ENCODE results near the gene ADAMTS13. TPM values are rescaled to one million over a fixed set of nuclear protein-coding genes. Genes with fewer than 3 reads are reported as not detected.
A peak's percentile ranks its signal among the peaks of the same experiment; 100 is the strongest.

Gene ADAMTS13
- total RNA-seq, 1 donor, result 1.3 TPM

DNA sequence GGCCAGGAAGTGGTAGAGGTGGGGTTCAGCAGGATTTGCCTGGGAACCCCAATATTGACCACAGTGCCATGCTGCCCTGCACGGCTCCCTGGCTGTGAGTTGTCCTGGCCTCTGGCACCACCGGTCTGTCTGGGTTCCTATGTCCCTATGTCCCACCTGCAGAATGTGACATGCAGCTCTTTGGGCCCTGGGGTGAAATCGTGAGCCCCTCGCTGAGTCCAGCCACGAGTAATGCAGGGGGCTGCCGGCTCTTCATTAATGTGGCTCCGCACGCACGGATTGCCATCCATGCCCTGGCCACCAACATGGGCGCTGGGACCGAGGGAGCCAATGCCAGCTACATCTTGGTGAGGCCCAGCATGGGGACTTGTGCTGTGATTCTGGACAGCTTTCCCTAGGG lies 35.6 kb downstream of the ADAMTS13 start:
- H3K4me3 ChIP-seq (ENCODE audit: low read depth, low read length), result no peak overlapping the region
- DNase-seq (ENCODE audit: low read depth), result no peak
- TF ChIP-seq, protein P1, sequence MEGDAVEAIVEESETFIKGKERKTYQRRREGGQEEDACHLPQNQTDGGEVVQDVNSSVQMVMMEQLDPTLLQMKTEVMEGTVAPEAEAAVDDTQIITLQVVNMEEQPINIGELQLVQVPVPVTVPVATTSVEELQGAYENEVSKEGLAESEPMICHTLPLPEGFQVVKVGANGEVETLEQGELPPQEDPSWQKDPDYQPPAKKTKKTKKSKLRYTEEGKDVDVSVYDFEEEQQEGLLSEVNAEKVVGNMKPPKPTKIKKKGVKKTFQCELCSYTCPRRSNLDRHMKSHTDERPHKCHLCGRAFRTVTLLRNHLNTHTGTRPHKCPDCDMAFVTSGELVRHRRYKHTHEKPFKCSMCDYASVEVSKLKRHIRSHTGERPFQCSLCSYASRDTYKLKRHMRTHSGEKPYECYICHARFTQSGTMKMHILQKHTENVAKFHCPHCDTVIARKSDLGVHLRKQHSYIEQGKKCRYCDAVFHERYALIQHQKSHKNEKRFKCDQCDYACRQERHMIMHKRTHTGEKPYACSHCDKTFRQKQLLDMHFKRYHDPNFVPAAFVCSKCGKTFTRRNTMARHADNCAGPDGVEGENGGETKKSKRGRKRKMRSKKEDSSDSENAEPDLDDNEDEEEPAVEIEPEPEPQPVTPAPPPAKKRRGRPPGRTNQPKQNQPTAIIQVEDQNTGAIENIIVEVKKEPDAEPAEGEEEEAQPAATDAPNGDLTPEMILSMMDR (IDR thresholded peaks at IDR 0.05; ENCODE audit: insufficient read depth, low read depth, low read length), result no peak

DNA sequence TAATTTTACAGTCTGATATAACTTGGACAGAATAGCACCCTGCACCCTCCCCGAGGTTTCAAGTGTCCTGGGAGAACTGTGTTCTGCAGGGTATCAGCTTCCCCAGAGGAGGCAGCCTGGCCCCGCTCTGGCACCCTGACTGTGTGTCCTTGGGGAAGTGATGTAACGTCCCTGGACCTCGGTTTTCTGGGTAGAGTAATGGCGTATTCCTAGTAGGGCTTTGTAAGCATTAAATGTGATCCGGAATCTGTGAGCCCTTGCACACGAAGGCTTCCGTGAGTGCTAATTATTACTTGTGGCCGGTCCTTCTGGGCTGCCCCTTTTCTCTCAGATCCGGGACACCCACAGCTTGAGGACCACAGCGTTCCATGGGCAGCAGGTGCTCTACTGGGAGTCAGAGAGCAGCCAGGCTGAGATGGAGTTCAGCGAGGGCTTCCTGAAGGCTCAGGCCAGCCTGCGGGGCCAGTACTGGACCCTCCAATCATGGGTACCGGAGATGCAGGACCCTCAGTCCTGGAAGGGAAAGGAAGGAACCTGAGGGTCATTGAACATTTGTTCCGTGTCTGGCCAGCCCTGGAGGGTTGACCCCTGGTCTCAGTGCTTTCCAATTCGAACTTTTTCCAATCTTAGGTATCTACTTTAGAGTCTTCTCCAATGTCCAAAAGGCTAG lies 36.6 kb downstream of the ADAMTS13 start:
- DNase-seq (ENCODE audit: low read depth), result no peak
- TF ChIP-seq, protein P1 (IDR thresholded peaks at IDR 0.05; ENCODE audit: insufficient read depth, low read depth, low read length), result no peak
- peak overlapping the region; percentile 85 for H3K4me3 ChIP-seq (ENCODE audit: low read depth, low read length)

DNA sequence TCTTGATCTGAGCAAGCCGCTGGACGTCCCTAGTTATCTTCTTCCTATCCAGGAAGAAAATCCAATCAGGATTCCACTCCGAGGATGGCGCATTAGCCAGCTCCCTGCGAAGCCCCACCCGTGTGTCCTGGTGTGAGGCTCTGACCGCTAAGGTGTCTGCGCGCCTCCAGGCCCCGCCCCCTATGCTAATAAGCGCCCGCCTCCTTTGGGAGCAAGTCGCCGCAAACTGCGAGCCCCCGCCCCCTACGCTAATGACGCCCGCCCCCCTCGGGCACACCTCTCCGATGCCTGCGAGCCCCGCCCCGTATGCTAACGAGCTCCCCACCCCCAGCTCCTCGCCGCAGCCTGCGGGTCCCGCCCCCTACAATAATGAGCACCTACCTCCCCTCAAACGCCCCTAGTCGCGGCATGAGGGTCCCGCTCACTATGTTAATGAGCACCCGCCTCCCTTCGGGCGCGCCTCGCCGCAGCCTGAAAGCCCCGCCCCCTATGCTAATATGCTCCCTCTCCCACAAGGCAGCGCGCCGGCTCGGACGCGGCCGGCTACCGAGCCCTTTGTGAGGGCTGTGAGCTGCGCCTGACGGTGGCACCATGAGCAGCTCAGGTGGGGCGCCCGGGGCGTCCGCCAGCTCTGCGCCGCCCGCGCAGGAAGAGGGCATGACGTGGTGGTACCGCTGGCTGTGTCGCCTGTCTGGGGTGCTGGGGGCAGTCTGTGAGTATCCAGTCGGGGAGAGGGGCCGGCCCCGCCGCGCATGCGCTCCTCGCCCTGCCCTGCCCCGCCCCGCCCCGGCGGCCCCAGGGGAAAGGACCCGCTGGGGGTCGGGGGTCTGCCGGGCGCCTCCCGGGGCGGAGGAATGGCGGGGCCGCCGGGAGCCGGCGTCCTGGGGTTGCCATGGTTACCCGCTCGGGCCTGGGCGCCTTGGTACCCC lies 37.6 kb downstream of the ADAMTS13 start, which contains the start of gene CACFD1:
TSS of gene CACFD1 (plus strand) at position 503 of the 929 bp plus-strand sequence. CDS start at position 592, 89 bp downstream.
- peak; percentile 94 for DNase-seq (ENCODE audit: low read depth)
- peak within 1 kb of the TSS; percentile 85 for H3K4me3 ChIP-seq (ENCODE audit: low read depth, low read length)
- TF ChIP-seq, protein P1 (IDR thresholded peaks at IDR 0.05; ENCODE audit: insufficient read depth, low read depth, low read length), result no peak

DNA sequence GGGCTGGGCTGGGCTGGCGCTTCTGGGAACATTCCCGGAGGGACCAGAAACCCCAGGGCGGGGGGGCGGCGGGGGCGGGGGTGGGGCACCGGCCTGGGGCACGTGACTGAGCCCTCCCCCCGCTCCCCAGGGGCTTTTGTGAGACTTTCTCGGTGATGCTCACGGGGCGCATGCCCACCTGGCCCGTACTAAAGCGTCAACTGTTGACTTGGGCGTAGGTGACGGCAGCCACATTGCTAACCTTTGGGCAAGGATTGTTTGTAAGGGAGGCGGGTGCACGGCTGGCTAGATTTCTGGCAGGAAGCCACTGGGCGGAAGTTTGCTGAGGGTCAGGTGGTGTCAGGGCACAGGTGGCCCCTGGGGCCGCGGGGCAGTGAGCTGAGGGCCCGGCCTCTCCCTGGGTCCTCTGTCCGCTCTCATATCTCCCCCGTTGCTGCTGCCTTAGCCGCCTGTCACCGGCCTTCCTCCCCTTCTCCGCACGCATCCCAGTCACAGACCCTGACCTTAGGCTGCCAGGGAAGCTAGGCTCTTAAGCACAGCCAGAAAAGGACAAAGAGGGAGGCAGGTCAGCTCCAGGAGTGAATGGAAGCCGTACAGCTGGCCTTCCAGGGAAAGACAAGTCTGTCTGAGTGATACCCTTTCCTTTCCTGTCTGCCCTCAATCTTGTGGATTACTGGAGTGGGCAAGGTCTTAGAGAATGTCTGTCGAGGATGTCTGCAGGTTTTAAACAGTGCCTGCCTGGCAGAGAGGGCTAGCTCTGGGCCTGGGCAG lies 38.4 kb downstream of the ADAMTS13 start:
- TF ChIP-seq, protein P1 (IDR thresholded peaks at IDR 0.05; ENCODE audit: insufficient read depth, low read depth, low read length), result no peak
- peak overlapping the region; percentile 85 for H3K4me3 ChIP-seq (ENCODE audit: low read depth, low read length)
- peak; percentile 19 for DNase-seq (ENCODE audit: low read depth)

DNA sequence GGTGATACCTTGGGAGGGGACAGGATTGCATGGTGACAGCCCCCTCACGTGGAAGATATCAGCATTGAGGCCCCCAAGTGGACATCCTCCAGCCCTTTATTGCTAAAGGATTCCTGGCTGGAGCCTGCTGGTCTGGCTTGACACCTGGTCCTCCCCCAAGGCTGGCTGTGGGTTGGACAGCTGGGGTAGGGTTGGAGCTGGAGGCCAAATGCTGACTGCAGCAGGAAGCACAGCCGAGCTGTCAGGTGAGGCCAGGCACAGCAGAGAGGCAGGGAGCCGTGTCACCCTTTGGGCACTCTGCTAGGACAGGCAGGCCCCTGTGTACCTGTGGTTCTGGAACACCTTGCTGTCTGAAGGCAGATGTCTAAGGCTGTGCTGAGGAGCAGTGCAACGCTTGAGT lies 39.8 kb downstream of the ADAMTS13 start:
- no peak for DNase-seq (ENCODE audit: low read depth)
- TF ChIP-seq, protein P1 (IDR thresholded peaks at IDR 0.05; ENCODE audit: insufficient read depth, low read depth, low read length), result no peak
- no peak overlapping the region for H3K4me3 ChIP-seq (ENCODE audit: low read depth, low read length)

DNA sequence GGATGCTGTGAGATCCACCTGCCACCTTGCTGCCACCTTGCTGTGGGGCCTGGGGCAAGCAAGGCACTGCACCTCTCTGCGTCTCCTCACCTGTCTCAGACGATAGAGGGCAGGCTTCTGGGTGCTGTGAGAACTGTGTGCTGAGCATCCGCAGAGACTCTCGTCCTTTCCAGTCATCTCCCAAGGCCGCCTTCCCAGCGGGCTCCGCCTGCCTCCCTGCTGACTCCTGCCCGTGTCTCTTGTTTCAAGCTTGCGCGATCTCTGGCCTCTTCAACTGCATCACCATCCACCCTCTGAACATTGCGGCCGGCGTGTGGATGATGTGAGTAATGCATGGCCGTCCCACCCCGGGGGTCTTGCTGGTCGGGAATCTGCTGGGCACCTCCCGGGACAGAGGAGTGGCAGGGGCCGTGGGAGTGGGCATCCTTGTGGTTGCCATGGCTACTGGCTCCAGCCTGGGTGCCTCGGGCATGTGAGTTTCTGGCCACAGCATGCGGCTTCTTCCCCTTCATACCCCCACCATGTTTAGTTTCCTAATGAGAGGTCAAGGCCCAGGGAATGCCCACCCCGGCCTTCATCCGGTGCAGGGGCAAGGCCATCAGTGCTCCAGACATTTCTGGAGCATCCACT lies 41.2 kb downstream of the ADAMTS13 start:
- DNase-seq (ENCODE audit: low read depth), result no peak
- TF ChIP-seq, protein P1 (IDR thresholded peaks at IDR 0.05; ENCODE audit: insufficient read depth, low read depth, low read length), result no peak
- no peak overlapping the region for H3K4me3 ChIP-seq (ENCODE audit: low read depth, low read length)
